ENCODE results near the gene PDXK.

Gene PDXK

DNA sequence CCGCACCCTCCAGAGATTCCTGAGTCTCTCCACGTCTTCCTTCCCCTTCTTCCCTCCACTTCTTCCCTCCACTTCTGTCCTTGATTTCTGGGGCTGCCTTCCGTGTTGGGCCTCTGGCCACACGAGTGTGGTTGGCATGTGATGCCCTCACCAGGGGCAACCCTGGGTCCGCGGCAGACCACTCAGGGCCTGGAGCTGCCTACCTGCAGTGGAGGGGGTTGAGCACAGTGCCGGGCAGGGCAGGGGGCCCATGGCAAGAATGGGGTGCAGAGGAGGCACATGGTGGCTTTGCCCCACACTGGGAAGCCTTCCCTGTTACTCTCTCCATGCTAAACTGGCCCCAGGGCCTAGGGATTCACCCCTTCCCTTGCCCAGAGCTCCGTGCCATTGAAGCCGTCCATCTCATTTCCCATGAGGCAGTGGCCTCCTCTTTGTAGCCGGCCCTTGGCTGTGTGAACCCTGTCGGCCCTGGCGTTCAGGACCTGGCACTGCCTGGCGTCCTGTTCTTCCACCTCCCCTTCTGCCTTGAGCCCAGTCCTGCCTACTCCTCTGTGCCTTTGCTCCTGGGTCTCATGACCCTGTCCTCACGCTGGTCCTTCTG lies 83.9 kb downstream of the PDXK start:
- no peak for DNase-seq (ENCODE audit: low read depth in 4 of 4, low spot score in 1 of 4)

DNA sequence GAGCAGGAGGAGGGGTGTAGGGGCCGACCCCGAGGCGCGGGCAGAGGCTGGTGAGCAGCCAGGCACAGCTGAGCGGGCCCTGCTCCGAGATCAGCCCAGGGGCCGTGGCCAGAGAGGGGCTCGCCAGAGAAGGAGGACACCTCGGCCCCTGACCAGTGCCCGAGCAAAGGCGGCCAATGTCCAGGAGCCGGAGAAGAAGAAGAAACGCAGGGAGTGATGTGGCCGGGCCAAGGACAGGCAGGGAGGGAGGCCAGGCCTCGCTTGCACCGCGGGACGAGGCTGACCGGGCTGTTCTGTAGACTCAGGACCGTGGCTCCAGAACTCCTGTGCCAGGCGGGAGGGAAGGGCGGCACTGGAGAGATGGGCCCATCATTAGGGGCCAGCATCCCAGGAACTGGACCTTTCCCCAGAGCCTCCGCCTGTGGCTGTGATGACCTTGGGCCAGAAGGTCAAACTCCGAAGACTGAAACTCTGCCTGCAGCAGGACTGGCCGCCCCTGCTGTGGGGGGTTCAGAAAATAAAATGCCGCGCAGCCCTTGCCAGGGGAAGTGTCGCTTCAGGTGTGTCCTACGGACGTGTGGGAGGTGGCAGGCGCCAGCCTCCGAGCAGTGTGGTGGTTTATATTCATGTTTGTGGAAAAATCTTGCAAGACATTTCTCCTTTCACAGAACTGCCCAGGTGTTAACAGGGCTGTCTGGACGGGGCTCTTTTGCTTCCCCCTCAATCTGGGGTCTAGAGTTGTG lies 84.8 kb downstream of the PDXK start:
- no peak for DNase-seq (ENCODE audit: low read depth in 4 of 4, low spot score in 1 of 4)

DNA sequence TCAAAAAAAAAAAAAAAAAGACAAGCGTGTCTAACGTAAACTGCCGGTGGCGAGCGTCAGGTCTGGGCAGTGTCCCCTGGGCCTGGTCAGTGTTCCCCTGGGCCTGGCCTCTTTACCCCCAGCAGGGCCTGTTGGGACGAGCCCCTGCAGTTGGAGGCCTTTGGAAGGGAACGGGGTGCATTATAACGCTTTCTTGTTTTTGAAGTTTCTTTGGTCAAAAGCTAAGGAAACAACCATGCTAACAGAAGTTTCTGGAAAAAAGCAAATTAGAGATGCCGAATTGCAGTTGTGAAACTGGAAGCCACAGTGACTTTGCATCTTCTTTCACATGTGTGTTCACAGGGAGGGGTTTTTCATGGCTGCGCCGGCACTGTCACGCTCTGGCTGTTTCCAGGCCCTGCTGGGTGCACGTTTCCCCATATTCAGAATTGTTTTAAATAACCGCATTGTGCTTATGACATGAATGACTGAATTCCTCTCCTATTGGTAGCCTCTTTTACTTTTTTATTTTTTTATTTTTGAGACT lies 86.4 kb downstream of the PDXK start:
- DNase-seq (ENCODE audit: low read depth in 4 of 4, low spot score in 1 of 4) = no peak

DNA sequence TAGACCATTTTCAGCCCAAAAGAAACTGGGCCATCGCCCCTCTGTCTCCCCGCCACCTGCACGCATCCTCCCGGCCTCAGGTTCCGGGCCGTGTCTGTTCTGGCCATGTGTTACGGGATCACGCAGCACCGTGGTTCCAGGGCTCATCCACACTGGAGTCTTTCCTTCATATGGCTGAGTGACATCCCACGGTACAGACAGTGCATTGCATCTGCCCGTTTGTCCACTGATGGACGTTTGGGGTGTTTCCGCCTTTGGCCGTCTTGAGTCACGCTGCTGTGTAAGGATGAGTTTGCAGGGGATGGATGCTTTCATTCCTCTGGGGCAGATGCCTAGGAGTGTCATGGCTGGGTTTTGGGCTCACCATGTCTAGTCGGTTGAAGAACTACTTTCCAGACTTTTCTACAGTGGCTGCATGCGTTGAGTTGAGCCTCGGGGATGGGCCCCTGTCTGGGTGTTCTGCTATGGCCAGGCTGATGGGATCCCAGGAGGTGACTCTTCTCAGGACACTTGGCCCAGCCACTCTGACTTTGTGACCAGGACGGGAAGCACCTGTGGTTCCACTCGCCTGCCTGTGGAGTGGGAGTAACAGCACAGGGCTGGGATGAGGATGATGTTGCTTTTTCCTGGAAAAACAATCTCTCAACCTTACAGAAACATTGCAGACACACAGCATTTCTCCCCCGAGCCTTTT lies 87.2 kb downstream of the PDXK start:
- DNase-seq (ENCODE audit: low read depth in 4 of 4, low spot score in 1 of 4) = no peak

DNA sequence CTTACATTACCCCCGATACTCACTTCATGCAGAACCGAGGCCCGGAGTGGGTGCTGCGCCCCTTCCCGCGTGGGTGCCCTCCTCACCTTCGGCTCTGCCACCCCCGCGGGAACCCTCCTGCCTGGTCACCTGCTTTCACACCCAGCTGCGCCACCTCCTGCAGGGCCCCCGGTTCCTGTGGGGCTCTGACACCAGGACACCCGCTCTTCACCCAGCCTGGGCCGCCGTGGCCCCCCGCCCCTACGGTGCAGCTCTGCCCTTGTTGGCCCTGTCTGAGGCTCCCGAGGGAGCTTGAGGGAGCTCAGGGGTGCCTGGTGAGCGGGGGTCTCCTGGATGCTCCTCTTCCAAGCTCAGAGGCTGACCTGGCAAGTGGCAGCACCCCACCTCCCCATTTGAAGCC lies 89.4 kb downstream of the PDXK start:
- DNase-seq (ENCODE audit: low read depth in 4 of 4, low spot score in 1 of 4) = no peak

DNA sequence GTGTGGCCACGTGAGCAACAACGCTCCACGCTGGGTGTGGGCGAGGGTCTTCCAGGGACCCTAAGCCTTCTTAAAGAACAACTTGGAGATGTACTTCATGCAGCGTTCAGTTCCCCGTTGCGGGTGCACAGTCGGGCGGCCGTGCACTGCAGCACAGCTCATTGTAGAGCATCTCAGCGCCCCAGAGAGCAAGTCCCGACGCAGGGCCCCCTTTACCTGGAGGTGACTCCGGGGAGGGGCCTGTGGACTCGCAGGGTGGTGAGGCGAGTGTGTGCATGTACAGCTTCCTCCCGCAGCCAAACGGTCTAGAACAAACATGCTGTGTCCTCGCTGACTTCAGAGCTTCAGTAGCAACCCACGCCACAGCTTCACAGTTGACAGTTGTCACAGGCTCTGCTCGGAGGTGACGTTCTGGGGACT lies 89.9 kb downstream of the PDXK start:
- DNase-seq (ENCODE audit: low read depth in 4 of 4, low spot score in 1 of 4) = no peak

DNA sequence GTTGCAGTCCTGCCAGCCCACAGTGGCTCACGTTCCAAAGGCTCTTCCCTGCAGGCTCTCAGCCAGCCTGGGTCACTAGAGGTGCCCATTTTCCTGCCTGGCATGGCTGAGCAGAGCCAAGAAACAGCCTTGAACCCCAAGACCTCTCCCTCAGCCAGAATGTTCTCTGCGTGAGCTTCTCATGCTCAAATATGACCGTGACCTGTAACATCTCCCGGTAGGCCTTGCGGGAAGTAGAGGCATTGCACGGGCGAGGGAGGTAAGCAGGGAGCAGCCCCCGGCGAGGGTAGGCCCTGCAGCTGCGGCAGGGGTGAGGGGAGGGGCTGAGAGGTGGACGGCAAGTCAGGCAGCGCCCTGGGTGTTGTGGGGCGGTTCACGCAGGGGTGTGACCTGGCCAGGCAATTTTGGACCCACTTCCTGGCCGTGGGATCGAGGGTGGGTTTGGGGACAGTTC lies 90.4 kb downstream of the PDXK start:
- DNase-seq (ENCODE audit: low read depth in 4 of 4, low spot score in 1 of 4) = no peak

DNA sequence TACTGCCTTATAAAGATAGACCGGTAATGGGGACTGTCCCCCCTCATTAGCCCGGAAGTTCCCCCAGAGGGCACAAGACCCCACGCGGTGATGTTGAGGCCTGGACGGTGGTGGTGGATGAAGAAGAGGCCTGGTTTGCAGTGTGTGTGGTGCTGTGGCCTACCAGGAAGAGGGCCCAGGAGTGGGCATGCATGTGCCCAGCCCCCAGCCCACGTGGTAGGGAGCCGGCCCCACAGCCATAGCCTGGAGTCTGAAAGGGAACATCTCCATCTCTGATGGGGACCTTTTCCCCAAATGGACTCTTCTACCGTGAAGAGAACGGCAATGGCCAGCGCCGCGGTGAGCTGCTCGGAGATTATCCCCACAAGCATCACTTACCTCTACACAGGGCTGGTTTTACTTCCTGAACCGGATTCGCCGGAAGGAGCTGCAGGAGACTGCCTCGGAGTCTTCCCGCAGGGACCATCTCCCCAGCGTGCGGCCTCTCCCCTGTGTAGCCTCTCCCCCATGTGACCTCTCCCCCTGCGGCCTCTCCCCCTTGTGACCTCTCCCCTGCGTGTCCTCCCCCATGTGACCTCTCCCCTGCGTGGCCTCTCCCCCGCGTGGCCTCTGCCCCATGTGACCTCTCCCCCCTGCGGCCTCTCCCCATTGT lies 91.0 kb downstream of the PDXK start:
- no peak for DNase-seq (ENCODE audit: low read depth in 4 of 4, low spot score in 1 of 4)

DNA sequence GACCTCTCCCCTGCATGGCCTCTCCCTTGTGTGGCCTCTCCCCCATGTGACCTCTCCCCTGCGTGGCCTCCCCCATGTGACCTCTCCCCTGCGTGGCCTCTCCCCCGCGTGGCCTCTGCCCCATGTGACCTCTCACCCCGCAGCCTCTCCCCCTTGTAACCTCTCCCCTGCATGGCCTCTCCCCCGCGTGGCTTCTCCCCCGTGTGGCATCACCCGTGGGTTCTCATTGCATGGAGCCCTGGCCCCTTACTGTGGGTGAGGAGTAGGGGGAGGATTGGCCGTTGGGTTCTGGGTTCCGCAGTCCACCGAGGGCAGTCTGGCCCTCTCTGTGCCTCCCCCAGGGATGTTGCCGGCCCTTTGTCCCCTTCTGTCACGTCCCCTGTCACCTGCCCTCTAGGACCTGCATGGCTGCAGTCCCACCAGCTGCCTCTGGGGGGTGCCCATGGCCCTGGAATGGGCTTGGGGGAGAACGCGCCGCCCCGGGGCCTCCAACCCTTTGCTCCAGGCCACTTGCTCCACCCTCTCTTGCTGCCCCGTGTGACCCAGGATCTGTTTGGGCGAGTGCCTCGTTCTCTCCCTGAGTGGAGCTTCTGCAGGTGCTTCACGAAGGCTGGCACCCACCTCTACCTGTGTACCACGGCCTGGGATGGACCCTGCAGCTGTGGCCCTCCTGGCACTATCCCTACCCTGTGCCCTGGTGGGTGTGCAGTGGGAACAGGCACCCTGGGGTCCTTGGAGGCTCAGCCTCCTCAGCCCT lies 91.8 kb downstream of the PDXK start:
- DNase-seq (ENCODE audit: low read depth in 4 of 4, low spot score in 1 of 4) = peak; percentile 84 to 88 (median 86)

DNA sequence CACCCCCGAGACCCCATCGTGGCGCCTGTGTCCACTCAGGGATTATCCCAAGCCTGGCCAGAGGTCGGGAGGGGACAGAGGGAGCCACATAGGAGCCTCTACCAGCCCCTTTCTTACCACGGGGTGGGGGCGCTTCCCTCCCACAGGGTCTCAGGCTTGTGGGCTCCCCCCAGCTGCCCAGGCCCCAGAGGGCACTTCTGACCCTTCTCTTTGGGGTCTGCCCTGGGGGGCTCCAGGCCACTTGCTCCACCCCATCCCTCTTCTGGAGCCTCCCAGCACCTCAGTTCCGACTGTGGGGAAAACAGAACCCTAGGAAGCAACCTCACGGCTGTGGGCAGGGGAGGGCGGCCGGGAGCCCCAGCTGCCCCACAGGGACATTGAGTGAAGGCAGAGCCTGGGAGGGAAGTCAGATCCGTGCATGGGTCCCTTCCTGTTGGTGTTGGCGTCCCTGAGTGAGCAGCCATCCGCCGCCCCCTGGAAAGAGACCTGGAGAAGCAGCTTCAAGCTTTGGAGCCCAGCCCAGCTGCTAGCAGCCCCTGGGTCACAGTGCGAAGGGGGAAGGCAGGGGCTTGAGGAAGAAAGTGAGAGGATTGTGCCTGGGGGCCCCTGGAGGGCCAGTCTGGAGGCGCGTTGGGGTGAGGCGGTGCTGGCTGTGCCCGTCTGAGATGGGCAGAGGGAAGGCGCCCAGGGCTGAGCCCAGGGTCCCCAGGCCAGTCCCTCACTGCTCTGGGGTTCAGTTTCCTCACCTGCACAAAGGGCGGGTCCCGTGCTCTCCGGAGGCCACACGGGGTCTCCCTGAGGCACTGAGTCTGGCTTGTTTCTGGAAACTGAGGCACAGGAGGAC lies 92.6 kb downstream of the PDXK start:
- DNase-seq (ENCODE audit: low read depth in 4 of 4, low spot score in 1 of 4) = no peak

All from stimulated activated CD4-positive, alpha-beta T cell treated with anti-CD3 and anti-CD28 coated beads, Interleukin-1b, Interleukin-23, amount 100 ng/mL, for 24 hours (primary cell).